OCI-LY7 (cell line): ENCODE results near the gene GALNT9. TPM values are rescaled to one million over a fixed set of nuclear protein-coding genes. Genes with fewer than 3 reads are reported as not detected.

Experiments
- BruUV-seq: library from RNA; stranded (reverse); fragments of 400-500 nt; replicated peaks from 2 replicates; lab custom pipeline; 2021; lab: Mats Ljungman, UMichigan
- CTCF ChIA-PET: fragments of 300-600 bp; sonication (Branson Sonifier 250); formaldehyde crosslinking; loops from one replicate; lab custom pipeline; 2022; ENCODE audit warnings: antibody characterized with exemption; ENCODE audit not compliant: unreplicated experiment; lab: Charles Lee
- POLR2A ChIA-PET: fragments of 300-600 bp; sonication (Branson Sonifier 250); formaldehyde crosslinking; loops from one replicate; lab custom pipeline; 2022; ENCODE audit warnings: antibody characterized with exemption; lab: Charles Lee
- DNase-seq: peaks from one replicate; pipeline ENCODE4 v3.0.0-alpha.2; 2015; ENCODE audit warnings: low spot score
- H2AFZ ChIP-seq: fragments of 200-600 bp; sonication (generic), shearing (Covaris generic); 2 replicates; pipeline ENCODE4 v1.6.1; 2014; ENCODE audit warnings: mild to moderate bottlenecking, antibody characterized with exemption, low read length, moderate library complexity
- H3K27ac ChIP-seq: fragments of 200-600 bp; sonication (generic); 2 replicates; pipeline ENCODE4 v1.5.1; 2014; ENCODE audit warnings: mixed run types, low read depth, mild to moderate bottlenecking, moderate library complexity, low read length, inconsistent platforms; ENCODE audit not compliant: poor library complexity, severe bottlenecking
- H3K36me3 ChIP-seq: fragments of 200-600 bp; sonication (generic); 2 replicates; pipeline ENCODE4 v1.6.1; 2014; ENCODE audit warnings: mild to moderate bottlenecking, antibody characterized with exemption, low read length, moderate library complexity, mixed read lengths; ENCODE audit not compliant: insufficient read depth
- H3K4me1 ChIP-seq: fragments of 200-600 bp; sonication (generic); 2 replicates; pipeline ENCODE4 v1.5.1; 2014; ENCODE audit warnings: mild to moderate bottlenecking, low read length; ENCODE audit not compliant: insufficient read depth, poor library complexity, severe bottlenecking
- H3K4me2 ChIP-seq: fragments of 200-600 bp; sonication (generic); 2 replicates; pipeline ENCODE4 v1.6.1; 2014; ENCODE audit warnings: mild to moderate bottlenecking, low read length
- H3K4me3 ChIP-seq: fragments of 200-600 bp; sonication (generic); 2 replicates; pipeline ENCODE4 v1.5.1; 2014; ENCODE audit warnings: mild to moderate bottlenecking, low read depth, low read length; ENCODE audit not compliant: poor library complexity, severe bottlenecking
- H3K79me2 ChIP-seq: fragments of 200-600 bp; sonication (generic); 2 replicates; pipeline ENCODE4 v1.6.1; 2016; ENCODE audit warnings: low read depth, mild to moderate bottlenecking, low read length, moderate library complexity, mixed read lengths; ENCODE audit not compliant: insufficient read depth
- H3K9me2 ChIP-seq: fragments of 200-600 bp; sonication (generic); 2 replicates; pipeline ENCODE4 v1.6.1; 2016; ENCODE audit warnings: mild to moderate bottlenecking, low read length, mixed read lengths; ENCODE audit not compliant: insufficient read depth
- H3K9me3 ChIP-seq: fragments of 200-600 bp; sonication (generic); 2 replicates; pipeline ENCODE4 v1.6.1; 2014; ENCODE audit warnings: mild to moderate bottlenecking, mixed run types, low read length, mixed read lengths
- H4K20me1 ChIP-seq: fragments of 200-600 bp; sonication (generic); 2 replicates; pipeline ENCODE4 v1.6.1; 2014; ENCODE audit warnings: mild to moderate bottlenecking, antibody characterized with exemption, low read length, moderate library complexity, mixed read lengths; ENCODE audit not compliant: insufficient read depth
- CTCF ChIP-seq: fragments of 200-600 bp; sonication (generic); conservative IDR thresholded peaks from 2 replicates; pipeline ENCODE4 v1.5.1; 2014; ENCODE audit warnings: mild to moderate bottlenecking, antibody characterized with exemption, low read length, moderate library complexity, mixed read lengths
- EZH2phosphoT487 ChIP-seq: fragments of 200-600 bp; sonication (generic); IDR thresholded peaks from 2 replicates; pipeline ENCODE4 v1.6.1; 2018; ENCODE audit warnings: low read depth, borderline replicate concordance, mild to moderate bottlenecking, mixed run types, antibody characterized with exemption, low read length, moderate library complexity, mixed read lengths
- intact Hi-C: fragments of 100-400 bp; cut with micrococcal nuclease; formaldehyde crosslinking; loops from one replicate; pipeline ENCODE4 v1.10.0; 2022; ENCODE audit not compliant: unreplicated experiment
- total RNA-seq, 2 experiments: library from RNA; depleted of rRNA in 1 of 2; stranded (reverse); fragments of >200 nt in 1 of 2; shearing (Covaris generic) in 1 of 2; gene quantifications; 2 replicates each; pipeline ENCODE4 v1.2.3, GENCODE V29; 2014 to 2022

Gene GALNT9
- total RNA-seq, 2 experiments from 2014 or later, result 0.28 TPM; not detected in 1

GRCh38 chr12:132171293-132171967, 158.0 kb downstream of the GALNT9 start:
- H3K27ac ChIP-seq, result no peak overlapping the region
- intact Hi-C loops, result no loop called here
- BruUV-seq, result no TSS peak
- no peak overlapping the region for H3K4me2 ChIP-seq
- H3K79me2 ChIP-seq, result no peaks in the 10 kb centered on the region
- DNase-seq, result no peak
- CTCF ChIA-PET, result no interaction called here
- H3K4me1 ChIP-seq, result peaks cover 6% of the 10 kb centered on the region
- no peak overlapping the region for H2AFZ ChIP-seq
- POLR2A ChIA-PET, result no interaction called here
- H3K4me3 ChIP-seq, result no peak overlapping the region
- TF ChIP-seq CTCF (no peak), EZH2phosphoT487 (no peak)
- H3K9me3 ChIP-seq, result no peaks in the 10 kb centered on the region
- no peaks in the 10 kb centered on the region for H4K20me1 ChIP-seq
- no peaks in the 10 kb centered on the region for H3K36me3 ChIP-seq
- no peaks in the 10 kb centered on the region for H3K9me2 ChIP-seq

GRCh38 chr12:132170637-132171292, 158.6 kb downstream of the GALNT9 start:
- Histone ChIP-seq H3K36me3 (no peaks in the 10 kb centered on the region), H4K20me1 (no peaks in the 10 kb centered on the region), H2AFZ (no peak overlapping the region), H3K9me3 (0 out of 2 replicates have a peak, but pooled peaks cover 3% of the 10 kb centered on the region), H3K79me2 (no peaks in the 10 kb centered on the region), H3K9me2 (no peaks in the 10 kb centered on the region), H3K4me3 (no peak overlapping the region), H3K4me2 (no peak overlapping the region), H3K4me1 (peaks cover 6% of the 10 kb centered on the region), H3K27ac (no peak overlapping the region)
- ChIA-PET POLR2A (no interaction called here), CTCF (no interaction called here)
- intact Hi-C loops, result no loop called here
- BruUV-seq, result no TSS peak
- TF ChIP-seq CTCF (no peak), EZH2phosphoT487 (no peak)
- no peak for DNase-seq
